ENCODE data around the gene CTAGE1.

- no peak for TF ChIP-seq CTCF (IDR thresholded peaks at IDR 0.05)
- no peak for TF ChIP-seq EZH2 (IDR thresholded peaks at IDR 0.05; ENCODE audit: borderline replicate concordance, insufficient read depth, low read depth, low read length, poor library complexity, severe bottlenecking)
These were observed 32.0 kb downstream of the CTAGE1 start for GRCh38 chr18:22385718-22386117.
